HEK293 (cell line): ENCODE results near the gene PLD3.
A peak's percentile ranks its signal among the peaks of the same experiment; 100 is the strongest.

ENCODE experiments used
- CTCF ChIA-PET: fragments of 350-600 bp; formaldehyde crosslinking; extraction: SDS; loops from one replicate; lab custom pipeline; 2021; ENCODE audit warnings: antibody characterized with exemption; lab: Yijun Ruan, JAX
- POLR2A ChIA-PET: fragments of 300-600 bp; formaldehyde crosslinking; extraction: SDS; loops from one replicate; lab custom pipeline; 2020; ENCODE audit warnings: antibody characterized with exemption, inconsistent platforms; lab: Yijun Ruan, JAX
- H3K27ac ChIP-seq: fragments of 200-500 bp; sonication (Bioruptor generic); 2 replicates; pipeline ENCODE4 v1.5.1; 2014; ENCODE audit warnings: low read depth, low read length, control low read depth, inconsistent platforms; ENCODE audit errors: extremely low read depth
- H3K36me3 ChIP-seq, 2 experiments: fragments of 200-500 bp in 1 of 2; sonication (Bioruptor generic) in 1 of 2; 1 replicate in 1 of 2; 2 replicates in 1 of 2; pipeline ENCODE4 v1.5.1; 2014 to 2017; ENCODE audit warnings: inconsistent platforms in 2 of 2, low read length in 2 of 2; ENCODE audit not compliant: control insufficient read depth in 2 of 2, insufficient read depth in 1 of 2
- H3K4me1 ChIP-seq: fragments of 200-500 bp; sonication (Bioruptor generic); 2 replicates; pipeline ENCODE4 v1.5.1; 2014; ENCODE audit warnings: mild to moderate bottlenecking, low read length, inconsistent platforms; ENCODE audit not compliant: control insufficient read depth, insufficient read depth
- H3K4me3 ChIP-seq: 2 replicates; pipeline ENCODE4 v1.5.1; 2011; ENCODE audit warnings: low read depth, mild to moderate bottlenecking, control low read depth, low read length, moderate library complexity
- H3K9me3 ChIP-seq: fragments of 200-500 bp; sonication (Bioruptor generic); 2 replicates; pipeline ENCODE4 v1.5.1; 2014; ENCODE audit warnings: low read depth, low read length, inconsistent platforms; ENCODE audit not compliant: control insufficient read depth, insufficient read depth
- BCL11A ChIP-seq: fragments of 450-650 bp; formaldehyde crosslinking; IDR thresholded peaks from 2 replicates; pipeline ENCODE4 v1.5.1; 2016; ENCODE audit warnings: low read depth, missing biosample characterization, missing genetic modification characterization
- GLIS2 ChIP-seq: fragments of 450-650 bp; formaldehyde crosslinking; IDR thresholded peaks from 2 replicates; pipeline ENCODE4 v1.5.1; 2016; ENCODE audit warnings: missing biosample characterization, missing genetic modification characterization
- IKZF3 ChIP-seq: fragments of 450-650 bp; IDR thresholded peaks from 2 replicates; pipeline ENCODE4 v1.5.0; 2018; ENCODE audit warnings: missing biosample characterization, mild to moderate bottlenecking, missing genetic modification characterization, moderate library complexity
- KLF8 ChIP-seq: fragments of 450-650 bp; formaldehyde crosslinking; IDR thresholded peaks from 2 replicates; pipeline ENCODE4 v1.5.1; 2016; ENCODE audit warnings: missing biosample characterization, missing genetic modification characterization
- OVOL3 ChIP-seq: fragments of 450-650 bp; formaldehyde crosslinking; IDR thresholded peaks from 2 replicates; pipeline ENCODE4 v1.5.1; 2016; ENCODE audit warnings: missing biosample characterization, missing genetic modification characterization
- SALL2 ChIP-seq: fragments of 450-650 bp; formaldehyde crosslinking; IDR thresholded peaks from 2 replicates; pipeline ENCODE4 v1.5.0; 2017; ENCODE audit warnings: missing biosample characterization, mild to moderate bottlenecking, missing genetic modification characterization, borderline replicate concordance
- SETDB1 ChIP-seq: IDR thresholded peaks from one replicate; pipeline ENCODE4 v1.6.1; 2017; ENCODE audit warnings: mild to moderate bottlenecking, low read length, moderate library complexity, mixed read lengths; ENCODE audit not compliant: insufficient read length
- ZNF155 ChIP-seq: fragments of 450-650 bp; formaldehyde crosslinking; IDR thresholded peaks from 2 replicates; pipeline ENCODE4 v1.5.1; 2016; ENCODE audit warnings: missing biosample characterization, missing genetic modification characterization
- ZNF169 ChIP-seq: fragments of 450-650 bp; formaldehyde crosslinking; IDR thresholded peaks from 2 replicates; pipeline ENCODE4 v1.5.1; 2016; ENCODE audit warnings: missing biosample characterization, missing genetic modification characterization
- ZNF211 ChIP-seq: fragments of 450-650 bp; formaldehyde crosslinking; IDR thresholded peaks from 2 replicates; pipeline ENCODE4 v1.5.1; 2016; ENCODE audit warnings: low read depth, missing biosample characterization, missing genetic modification characterization
- ZNF221 ChIP-seq: fragments of 450-650 bp; formaldehyde crosslinking; IDR thresholded peaks from 2 replicates; pipeline ENCODE4 v1.5.1; 2017; ENCODE audit warnings: missing biosample characterization, missing genetic modification characterization, borderline replicate concordance
- ZNF311 ChIP-seq: fragments of 450-650 bp; formaldehyde crosslinking; IDR thresholded peaks from 2 replicates; pipeline ENCODE4 v1.5.1; 2017; ENCODE audit warnings: missing biosample characterization, missing genetic modification characterization, borderline replicate concordance
- ZNF510 ChIP-seq: fragments of 450-650 bp; formaldehyde crosslinking; IDR thresholded peaks from 2 replicates; pipeline ENCODE4 v1.5.1; 2018; ENCODE audit warnings: mild to moderate bottlenecking, missing genetic modification characterization, missing biosample characterization; ENCODE audit not compliant: insufficient replicate concordance
- ZNF548 ChIP-seq: fragments of 450-650 bp; formaldehyde crosslinking; IDR thresholded peaks from 2 replicates; pipeline ENCODE4 v1.5.1; 2016; ENCODE audit warnings: missing biosample characterization, missing genetic modification characterization
- ZNF585B ChIP-seq: fragments of 450-650 bp; formaldehyde crosslinking; IDR thresholded peaks from 2 replicates; pipeline ENCODE4 v1.5.1; 2016; ENCODE audit warnings: missing biosample characterization, missing genetic modification characterization
- ZNF624 ChIP-seq: fragments of 450-650 bp; formaldehyde crosslinking; IDR thresholded peaks from 2 replicates; pipeline ENCODE4 v1.5.1; 2017; ENCODE audit warnings: missing biosample characterization, missing genetic modification characterization
- ZNF785 ChIP-seq: fragments of 450-650 bp; formaldehyde crosslinking; IDR thresholded peaks from 2 replicates; pipeline ENCODE4 v1.5.1; 2016; ENCODE audit warnings: missing biosample characterization, missing genetic modification characterization
- ZNF837 ChIP-seq: fragments of 450-650 bp; formaldehyde crosslinking; IDR thresholded peaks from 2 replicates; pipeline ENCODE4 v1.5.1; 2016; ENCODE audit warnings: missing biosample characterization, missing genetic modification characterization
- ZSCAN30 ChIP-seq: fragments of 450-650 bp; IDR thresholded peaks from 2 replicates; pipeline ENCODE4 v1.5.1; 2018; ENCODE audit warnings: missing biosample characterization, mild to moderate bottlenecking, missing genetic modification characterization, moderate library complexity
- TF ChIP-seq, protein P1 (sequence below): sonication (generic); formaldehyde crosslinking; IDR thresholded peaks from 2 replicates; pipeline ENCODE4 v1.8.1; 2022; ENCODE audit warnings: mild to moderate bottlenecking, moderate library complexity, missing genetic modification reagents
- TF ChIP-seq, protein P2 (sequence below): fragments of 450-650 bp; formaldehyde crosslinking; IDR thresholded peaks from 2 replicates; pipeline ENCODE4 v1.5.1; 2016; ENCODE audit warnings: missing biosample characterization, missing genetic modification characterization
- TF ChIP-seq, protein P3 (sequence below): fragments of 450-650 bp; formaldehyde crosslinking; conservative IDR thresholded peaks from 2 replicates; pipeline ENCODE4 v1.5.1; 2016; ENCODE audit warnings: low read depth, missing biosample characterization, missing genetic modification characterization
- TF ChIP-seq, protein P4 (sequence below): fragments of 450-650 bp; formaldehyde crosslinking; IDR thresholded peaks from 2 replicates; pipeline ENCODE4 v1.5.1; 2016; ENCODE audit warnings: missing biosample characterization, missing genetic modification characterization
- TF ChIP-seq, protein P5 (sequence below): fragments of 450-650 bp; formaldehyde crosslinking; IDR thresholded peaks from 2 replicates; pipeline ENCODE4 v1.5.1; 2016; ENCODE audit warnings: missing biosample characterization, missing genetic modification characterization

PLD3 gene

DNA sequence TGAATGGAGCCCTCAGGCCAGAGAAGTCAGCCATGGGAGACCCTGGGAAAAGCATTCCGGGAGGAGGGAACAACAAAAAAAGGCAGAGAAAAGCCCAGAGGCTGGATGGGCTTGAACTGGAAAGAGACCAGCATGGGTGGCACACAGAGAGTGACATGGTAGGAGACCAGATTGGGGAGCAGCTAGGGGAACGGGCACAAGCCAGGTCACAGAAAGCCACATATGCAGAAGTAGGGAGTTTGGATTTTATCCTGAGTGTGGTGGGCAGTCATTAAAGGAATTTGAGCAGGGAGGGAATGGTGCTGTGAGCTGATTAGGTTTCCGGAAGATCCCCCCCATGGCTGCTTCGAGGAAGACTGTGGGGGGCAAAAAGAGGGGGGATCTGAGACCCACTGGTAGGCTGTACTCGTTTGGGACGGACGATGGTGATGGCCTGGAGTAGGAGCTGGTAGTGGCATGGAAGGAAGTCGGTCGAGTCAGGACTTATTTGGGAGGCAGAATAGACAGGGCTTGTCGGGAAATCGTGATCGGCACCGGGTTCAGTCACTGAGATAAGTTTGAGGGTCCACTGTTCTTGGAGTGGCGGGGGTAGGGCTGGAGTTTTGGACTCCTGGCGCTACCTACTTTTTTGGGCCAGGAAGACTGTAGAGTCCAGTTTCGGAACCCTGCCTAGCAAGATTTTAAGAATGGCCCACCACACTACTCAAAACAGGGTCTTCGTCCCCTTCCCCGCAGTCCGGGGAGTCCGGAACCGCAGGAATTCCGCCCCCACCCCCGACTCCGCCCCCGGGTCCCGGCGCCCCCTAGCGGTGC, 76.3 kb downstream of the PLD3 start (continued):
- TF ChIP-seq, protein P1, sequence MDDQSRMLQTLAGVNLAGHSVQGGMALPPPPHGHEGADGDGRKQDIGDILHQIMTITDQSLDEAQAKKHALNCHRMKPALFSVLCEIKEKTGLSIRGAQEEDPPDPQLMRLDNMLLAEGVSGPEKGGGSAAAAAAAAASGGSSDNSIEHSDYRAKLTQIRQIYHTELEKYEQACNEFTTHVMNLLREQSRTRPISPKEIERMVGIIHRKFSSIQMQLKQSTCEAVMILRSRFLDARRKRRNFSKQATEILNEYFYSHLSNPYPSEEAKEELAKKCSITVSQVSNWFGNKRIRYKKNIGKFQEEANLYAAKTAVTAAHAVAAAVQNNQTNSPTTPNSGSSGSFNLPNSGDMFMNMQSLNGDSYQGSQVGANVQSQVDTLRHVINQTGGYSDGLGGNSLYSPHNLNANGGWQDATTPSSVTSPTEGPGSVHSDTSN (CRISPR knock-in tag) = no peak
- no peak for TF ChIP-seq SALL2 (tag by site-specific recombination)
- TF ChIP-seq, protein P2, sequence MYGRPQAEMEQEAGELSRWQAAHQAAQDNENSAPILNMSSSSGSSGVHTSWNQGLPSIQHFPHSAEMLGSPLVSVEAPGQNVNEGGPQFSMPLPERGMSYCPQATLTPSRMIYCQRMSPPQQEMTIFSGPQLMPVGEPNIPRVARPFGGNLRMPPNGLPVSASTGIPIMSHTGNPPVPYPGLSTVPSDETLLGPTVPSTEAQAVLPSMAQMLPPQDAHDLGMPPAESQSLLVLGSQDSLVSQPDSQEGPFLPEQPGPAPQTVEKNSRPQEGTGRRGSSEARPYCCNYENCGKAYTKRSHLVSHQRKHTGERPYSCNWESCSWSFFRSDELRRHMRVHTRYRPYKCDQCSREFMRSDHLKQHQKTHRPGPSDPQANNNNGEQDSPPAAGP (tag by site-specific recombination) = no peak; the same call in 1 of the 2 replicates
- TF ChIP-seq, all 188 proteins: peak for 32

DNA sequence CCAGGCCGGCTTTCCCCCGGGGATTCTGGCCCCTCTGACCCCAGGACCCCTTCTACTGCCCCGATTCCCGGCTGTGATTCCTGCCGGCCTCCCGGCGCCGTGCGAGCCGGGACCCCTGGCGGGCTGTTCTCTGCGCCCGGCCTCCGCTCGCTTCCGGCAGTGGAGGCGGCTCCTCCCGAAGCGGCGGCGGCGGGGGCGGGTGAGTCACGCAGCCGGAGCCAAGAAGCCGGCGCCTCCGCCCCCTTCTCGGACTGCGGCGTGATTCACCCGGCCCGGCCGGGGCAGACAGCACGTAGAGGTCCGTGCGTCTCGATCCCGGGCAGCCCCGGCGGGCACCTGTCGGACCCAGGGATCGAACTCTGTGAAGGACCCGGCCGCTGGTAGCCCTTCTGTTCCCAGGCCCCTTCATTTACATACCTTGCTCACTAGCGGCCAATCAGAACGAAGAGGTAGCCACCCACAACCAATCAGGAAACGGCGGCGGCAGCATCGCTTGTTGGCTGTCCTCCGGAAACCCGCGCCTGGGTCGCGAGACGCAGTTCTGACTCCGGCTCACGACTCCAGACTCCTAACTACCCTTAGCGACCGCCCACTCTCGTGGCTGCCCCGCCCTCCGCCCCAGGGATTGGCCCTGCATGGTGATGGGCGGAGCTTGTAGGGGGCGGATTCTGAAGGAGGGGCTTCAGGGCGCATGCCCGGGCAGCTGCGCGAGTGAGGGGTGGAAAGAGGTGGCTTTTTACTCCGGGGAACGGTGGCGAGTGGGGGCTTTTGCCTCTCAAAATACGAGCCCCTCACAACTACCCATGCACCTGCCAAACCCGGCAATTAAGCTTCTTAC, 77.2 kb downstream of the PLD3 start, which contains the start of gene SERTAD1:
SERTAD1 (minus strand) TSS at position 543 of the 838 bp plus-strand sequence. CDS start 2,446 bp downstream, outside the sequence.
- Histone ChIP-seq H3K4me3 (peak within 1 kb of the TSS; percentile 67), H3K27ac (peak within 1 kb of the TSS; percentile 97), H3K36me3 (peaks cover 13 to 15% of the 10 kb centered on the region in 2 experiments), H3K9me3 (no peaks in the 10 kb centered on the region), H3K4me1 (peaks cover 19% of the 10 kb centered on the region)
- ChIA-PET CTCF (interaction anchor here (0.6 to 3.2 kb wide), 34 partner anchors 8 to 286 kb away, joined by 3 to 26 read pairs (median 5); partner anchors contain the start of genes BLVRB, LTBP4, PRX and SERTAD3), POLR2A (interaction anchor here (0.5 to 9.2 kb wide), 58 partner anchors 12 to 1539 kb away, joined by 3 to 428 read pairs (median 4); partner anchors contain the start of genes AKT2, BLVRB, C19orf47 and DYRK1B)
- no peak for TF ChIP-seq ZNF624 (tag by site-specific recombination)
- TF ChIP-seq OVOL3 (tag by site-specific recombination) = no peak
- TF ChIP-seq ZNF785 (tag by site-specific recombination) = peak; percentile 67; the same call in 1 of the 2 replicates
- TF ChIP-seq BCL11A (tag by site-specific recombination) = peak; percentile 77
- TF ChIP-seq, protein P3, sequence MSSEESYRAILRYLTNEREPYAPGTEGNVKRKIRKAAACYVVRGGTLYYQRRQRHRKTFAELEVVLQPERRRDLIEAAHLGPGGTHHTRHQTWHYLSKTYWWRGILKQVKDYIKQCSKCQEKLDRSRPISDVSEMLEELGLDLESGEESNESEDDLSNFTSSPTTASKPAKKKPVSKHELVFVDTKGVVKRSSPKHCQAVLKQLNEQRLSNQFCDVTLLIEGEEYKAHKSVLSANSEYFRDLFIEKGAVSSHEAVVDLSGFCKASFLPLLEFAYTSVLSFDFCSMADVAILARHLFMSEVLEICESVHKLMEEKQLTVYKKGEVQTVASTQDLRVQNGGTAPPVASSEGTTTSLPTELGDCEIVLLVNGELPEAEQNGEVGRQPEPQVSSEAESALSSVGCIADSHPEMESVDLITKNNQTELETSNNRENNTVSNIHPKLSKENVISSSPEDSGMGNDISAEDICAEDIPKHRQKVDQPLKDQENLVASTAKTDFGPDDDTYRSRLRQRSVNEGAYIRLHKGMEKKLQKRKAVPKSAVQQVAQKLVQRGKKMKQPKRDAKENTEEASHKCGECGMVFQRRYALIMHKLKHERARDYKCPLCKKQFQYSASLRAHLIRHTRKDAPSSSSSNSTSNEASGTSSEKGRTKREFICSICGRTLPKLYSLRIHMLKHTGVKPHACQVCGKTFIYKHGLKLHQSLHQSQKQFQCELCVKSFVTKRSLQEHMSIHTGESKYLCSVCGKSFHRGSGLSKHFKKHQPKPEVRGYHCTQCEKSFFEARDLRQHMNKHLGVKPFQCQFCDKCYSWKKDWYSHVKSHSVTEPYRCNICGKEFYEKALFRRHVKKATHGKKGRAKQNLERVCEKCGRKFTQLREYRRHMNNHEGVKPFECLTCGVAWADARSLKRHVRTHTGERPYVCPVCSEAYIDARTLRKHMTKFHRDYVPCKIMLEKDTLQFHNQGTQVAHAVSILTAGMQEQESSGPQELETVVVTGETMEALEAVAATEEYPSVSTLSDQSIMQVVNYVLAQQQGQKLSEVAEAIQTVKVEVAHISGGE = peak; percentile 73
- no peak for TF ChIP-seq SETDB1
- no peak for TF ChIP-seq ZNF548 (tag by site-specific recombination)
- no peak for TF ChIP-seq ZNF155 (tag by site-specific recombination)
- peak; percentile 88 for TF ChIP-seq IKZF3 (tag by site-specific recombination)
- TF ChIP-seq ZNF211 = no peak
- TF ChIP-seq, protein P4, sequence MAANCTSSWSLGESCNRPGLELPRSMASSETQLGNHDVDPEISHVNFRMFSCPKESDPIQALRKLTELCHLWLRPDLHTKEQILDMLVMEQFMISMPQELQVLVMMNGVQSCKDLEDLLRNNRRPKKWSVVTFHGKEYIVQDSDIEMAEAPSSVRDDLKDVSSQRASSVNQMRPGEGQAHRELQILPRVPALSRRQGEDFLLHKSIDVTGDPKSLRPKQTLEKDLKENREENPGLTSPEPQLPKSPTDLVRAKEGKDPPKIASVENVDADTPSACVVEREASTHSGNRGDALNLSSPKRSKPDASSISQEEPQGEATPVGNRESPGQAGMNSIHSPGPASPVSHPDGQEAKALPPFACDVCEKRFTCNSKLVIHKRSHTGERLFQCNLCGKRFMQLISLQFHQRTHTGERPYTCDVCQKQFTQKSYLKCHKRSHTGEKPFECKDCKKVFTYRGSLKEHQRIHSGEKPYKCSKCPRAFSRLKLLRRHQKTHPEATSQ (tag by site-specific recombination) = 0 out of 2 replicates have a peak, but pooled peaks have one; percentile 57
- TF ChIP-seq, protein P5, sequence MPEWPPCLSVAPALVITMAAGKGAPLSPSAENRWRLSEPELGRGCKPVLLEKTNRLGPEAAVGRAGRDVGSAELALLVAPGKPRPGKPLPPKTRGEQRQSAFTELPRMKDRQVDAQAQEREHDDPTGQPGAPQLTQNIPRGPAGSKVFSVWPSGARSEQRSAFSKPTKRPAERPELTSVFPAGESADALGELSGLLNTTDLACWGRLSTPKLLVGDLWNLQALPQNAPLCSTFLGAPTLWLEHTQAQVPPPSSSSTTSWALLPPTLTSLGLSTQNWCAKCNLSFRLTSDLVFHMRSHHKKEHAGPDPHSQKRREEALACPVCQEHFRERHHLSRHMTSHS = no peak
- TF ChIP-seq ZNF585B (tag by site-specific recombination) = no peak; the same call in 1 of the 2 replicates
- TF ChIP-seq GLIS2 = no peak; the same call in none of the 2 replicates
- 0 out of 2 replicates have a peak, but pooled peaks have one; percentile 38 for TF ChIP-seq ZNF221 (tag by site-specific recombination)
- TF ChIP-seq ZSCAN30 (tag by site-specific recombination) = peak; percentile 95
- no peak for TF ChIP-seq ZNF311
- TF ChIP-seq ZNF169 (tag by site-specific recombination) = peak; percentile 75; the same call in 1 of the 2 replicates
- TF ChIP-seq ZNF510 (tag by site-specific recombination) = no peak
- peak; percentile 92 for TF ChIP-seq KLF8 (tag by site-specific recombination)
- peak; percentile 95 for TF ChIP-seq ZNF837 (tag by site-specific recombination)
